OCI-LY7 (cell line): ENCODE data around the gene PKIB.

ENCODE experiments used
- CTCF ChIP-seq: fragments of 200-600 bp; sonication (generic); conservative IDR thresholded peaks from 2 replicates; pipeline ENCODE4 v1.5.1; 2014; ENCODE audit warnings: mild to moderate bottlenecking, antibody characterized with exemption, low read length, moderate library complexity, mixed read lengths
- EZH2phosphoT487 ChIP-seq: fragments of 200-600 bp; sonication (generic); IDR thresholded peaks from 2 replicates; pipeline ENCODE4 v1.6.1; 2018; ENCODE audit warnings: low read depth, borderline replicate concordance, mild to moderate bottlenecking, mixed run types, antibody characterized with exemption, low read length, moderate library complexity, mixed read lengths

- TF ChIP-seq CTCF (no peak), EZH2phosphoT487 (no peak)
Observed at GRCh38 chr6:122660296-122660695, 50.1 kb downstream of the PKIB start.
